Karpas-422 (cell line): ENCODE measurements around the gene DNAJB11. TPM values are rescaled to one million over a fixed set of nuclear protein-coding genes. Genes with fewer than 3 reads are reported as not detected.

Experiments
- DNase-seq: peaks from one replicate; pipeline ENCODE4 v3.0.0-alpha.2; 2015
- H2AFZ ChIP-seq: fragments of 200-600 bp; sonication (generic); 2 replicates; pipeline ENCODE4 v1.6.1; 2014; ENCODE audit warnings: antibody characterized with exemption, low read length, mixed read lengths
- H3K27ac ChIP-seq: fragments of 200-600 bp; sonication (generic); 2 replicates; pipeline ENCODE4 v1.5.1; 2014; ENCODE audit warnings: mild to moderate bottlenecking, low read length, moderate library complexity
- H3K27me3 ChIP-seq: fragments of 200-600 bp; sonication (generic); 2 replicates; pipeline ENCODE4 v1.6.1; 2014; ENCODE audit warnings: low read length, mixed read lengths
- H3K36me3 ChIP-seq: fragments of 200-600 bp; sonication (generic); 2 replicates; pipeline ENCODE4 v1.6.1; 2014; ENCODE audit warnings: low read length, mixed read lengths; ENCODE audit not compliant: insufficient read depth
- H3K4me1 ChIP-seq: fragments of 200-600 bp; sonication (generic); 2 replicates; pipeline ENCODE4 v1.6.1; 2014; ENCODE audit warnings: mild to moderate bottlenecking, low read length, mixed read lengths
- H3K4me2 ChIP-seq: fragments of 200-600 bp; sonication (generic); 2 replicates; pipeline ENCODE4 v1.6.1; 2014; ENCODE audit warnings: low read length, low read depth, mild to moderate bottlenecking; ENCODE audit not compliant: poor library complexity, severe bottlenecking
- H3K4me3 ChIP-seq: fragments of 200-600 bp; sonication (generic); 2 replicates; pipeline ENCODE4 v1.5.1; 2014; ENCODE audit warnings: mild to moderate bottlenecking, antibody characterized with exemption, low read length, mixed read lengths
- H3K79me2 ChIP-seq: fragments of 200-600 bp; sonication (generic); 2 replicates; pipeline ENCODE4 v1.6.1; 2014; ENCODE audit warnings: mild to moderate bottlenecking, low read length, mixed read lengths
- H3K9ac ChIP-seq: fragments of 200-600 bp; sonication (generic); 2 replicates; pipeline ENCODE4 v1.6.0; 2014; ENCODE audit warnings: low read length
- H3K9me2 ChIP-seq: fragments of 200-600 bp; sonication (generic), shearing (Covaris generic); replicated peaks from 2 replicates; pipeline ENCODE4 v1.6.0; 2014; ENCODE audit warnings: mild to moderate bottlenecking, low read length, moderate library complexity; ENCODE audit not compliant: insufficient read depth
- H3K9me3 ChIP-seq: fragments of 300-700, 200-600 bp; sonication (generic); 2 replicates; pipeline ENCODE4 v1.6.1; 2014; ENCODE audit warnings: low read length, mixed read lengths
- H4K20me1 ChIP-seq: fragments of 200-600 bp; sonication (generic); 2 replicates; pipeline ENCODE4 v1.6.1; 2014; ENCODE audit warnings: mild to moderate bottlenecking, antibody characterized with exemption, low read length, low read depth; ENCODE audit not compliant: insufficient read depth
- total RNA-seq: library from RNA; depleted of rRNA; stranded (reverse); fragments of >200 nt; shearing (Covaris generic); gene quantifications from 2 replicates; pipeline ENCODE4 v1.2.3, GENCODE V29; 2014; ENCODE audit warnings: low replicate concordance

DNAJB11 gene
- total RNA-seq, 1 experiment from 2014 or later: 103 TPM

GRCh38 chr3:186593862-186594261, 23.3 kb downstream of the DNAJB11 start:
- Histone ChIP-seq H3K27ac (no peak overlapping the region), H3K9ac (no peak overlapping the region), H3K4me3 (no peak overlapping the region), H3K9me2 (no peaks in the 10 kb centered on the region), H2AFZ (no peak overlapping the region), H3K4me2 (no peak overlapping the region), H4K20me1 (no peaks in the 10 kb centered on the region), H3K79me2 (no peaks in the 10 kb centered on the region), H3K9me3 (no peaks in the 10 kb centered on the region), H3K4me1 (no peaks in the 10 kb centered on the region; the same call in 1 of the 2 replicates), H3K36me3 (no peaks in the 10 kb centered on the region), H3K27me3 (no peaks in the 10 kb centered on the region)
- no peak for DNase-seq

DNA sequence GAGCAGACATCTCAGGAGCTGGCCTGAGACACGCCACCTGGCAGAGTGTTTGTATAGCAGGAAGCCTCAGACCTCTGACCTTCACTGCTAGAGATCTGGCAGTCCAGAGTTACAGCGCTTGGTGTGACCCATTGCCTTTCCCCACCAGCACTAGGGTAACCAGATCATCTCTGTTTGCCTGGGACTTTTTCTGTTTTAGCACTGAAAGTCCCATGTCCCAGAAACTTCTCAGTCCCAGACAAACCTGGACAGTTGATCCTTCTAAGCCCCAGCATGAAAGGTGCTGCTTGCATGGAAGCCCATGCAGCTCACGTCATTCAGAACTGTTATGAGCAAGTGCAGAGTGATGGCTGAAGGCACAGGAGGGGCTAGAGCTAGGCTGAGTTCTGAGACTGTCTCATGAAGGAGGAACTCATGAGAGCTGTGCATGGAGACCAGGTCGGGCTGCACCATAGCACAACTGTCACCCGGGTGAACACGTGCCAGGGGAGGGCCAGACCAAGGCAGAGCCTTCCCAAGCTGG, 24.1 kb downstream of the DNAJB11 start:
- Histone ChIP-seq H3K9ac (no peak overlapping the region), H3K36me3 (no peaks in the 10 kb centered on the region)

GRCh38 chr3:186596568-186597287, 26.2 kb downstream of the DNAJB11 start:
- Histone ChIP-seq H3K4me1 (no peaks in the 10 kb centered on the region; the same call in 1 of the 2 replicates), H2AFZ (no peak overlapping the region)
- no peak for DNase-seq

More for the DNA sequence above, 24.1 kb downstream of the DNAJB11 start:
- Histone ChIP-seq H3K4me2 (no peak overlapping the region), H3K4me3 (no peak overlapping the region), H3K27me3 (no peaks in the 10 kb centered on the region), H2AFZ (0 out of 2 replicates have a peak overlapping the region, but pooled peaks have one; percentile 58), H4K20me1 (no peaks in the 10 kb centered on the region), H3K4me1 (no peaks in the 10 kb centered on the region; the same call in 1 of the 2 replicates), H3K9me3 (no peaks in the 10 kb centered on the region), H3K9me2 (no peaks in the 10 kb centered on the region), H3K79me2 (no peaks in the 10 kb centered on the region), H3K27ac (no peak overlapping the region)
- DNase-seq: no peak

GRCh38 chr3:186598108-186598784, 27.7 kb downstream of the DNAJB11 start:
- Histone ChIP-seq H3K36me3 (no peaks in the 10 kb centered on the region), H3K4me3 (no peak overlapping the region), H3K9me3 (no peaks in the 10 kb centered on the region), H2AFZ (no peak overlapping the region), H4K20me1 (no peaks in the 10 kb centered on the region), H3K79me2 (no peaks in the 10 kb centered on the region), H3K9me2 (no peaks in the 10 kb centered on the region), H3K27me3 (no peaks in the 10 kb centered on the region), H3K27ac (no peak overlapping the region), H3K9ac (no peak overlapping the region), H3K4me2 (no peak overlapping the region), H3K4me1 (no peaks in the 10 kb centered on the region; the same call in 1 of the 2 replicates)
- no peak for DNase-seq

More at GRCh38 chr3:186596568-186597287, 26.2 kb downstream of the DNAJB11 start:
- Histone ChIP-seq H3K9me3 (no peaks in the 10 kb centered on the region), H3K4me2 (no peak overlapping the region), H3K9ac (no peak overlapping the region), H3K27ac (no peak overlapping the region), H3K79me2 (no peaks in the 10 kb centered on the region), H3K9me2 (no peaks in the 10 kb centered on the region), H3K4me3 (no peak overlapping the region), H3K27me3 (no peaks in the 10 kb centered on the region), H4K20me1 (no peaks in the 10 kb centered on the region), H3K36me3 (no peaks in the 10 kb centered on the region)

DNA sequence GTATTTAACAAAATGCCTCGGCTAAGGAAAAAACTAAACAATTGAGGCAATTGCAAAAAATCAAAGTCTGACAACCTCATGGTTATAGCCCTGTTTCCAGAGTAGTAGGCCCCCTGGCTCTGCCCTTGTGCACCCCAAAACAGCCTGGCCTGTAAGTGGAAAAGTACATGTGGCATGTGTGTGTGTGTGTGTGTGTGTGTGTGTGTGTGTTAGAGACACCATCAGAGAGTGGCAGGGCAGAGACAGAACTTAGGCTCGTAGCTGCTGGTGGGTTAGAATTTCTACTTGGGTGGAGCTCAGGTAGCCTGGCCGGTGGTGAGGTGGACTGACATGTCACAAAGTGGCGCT, 28.2 kb downstream of the DNAJB11 start:
- no peaks in the 10 kb centered on the region for H3K36me3 ChIP-seq
- H3K4me2 ChIP-seq: no peak overlapping the region
- no peaks in the 10 kb centered on the region for H3K9me2 ChIP-seq
- H3K79me2 ChIP-seq: no peaks in the 10 kb centered on the region
- no peaks in the 10 kb centered on the region for H4K20me1 ChIP-seq
- DNase-seq: no peak
- H2AFZ ChIP-seq: no peak overlapping the region
- no peaks in the 10 kb centered on the region for H3K9me3 ChIP-seq
- H3K4me1 ChIP-seq: no peaks in the 10 kb centered on the region; the same call in 1 of the 2 replicates
- no peak overlapping the region for H3K9ac ChIP-seq
- H3K27ac ChIP-seq: no peak overlapping the region
- H3K27me3 ChIP-seq: no peaks in the 10 kb centered on the region
- no peak overlapping the region for H3K4me3 ChIP-seq

GRCh38 chr3:186599142-186599784, 28.7 kb downstream of the DNAJB11 start:
- Histone ChIP-seq H3K4me3 (no peak overlapping the region), H3K4me2 (no peak overlapping the region), H3K9ac (no peak overlapping the region), H4K20me1 (no peaks in the 10 kb centered on the region), H3K9me3 (no peaks in the 10 kb centered on the region), H3K27me3 (no peaks in the 10 kb centered on the region), H3K27ac (no peak overlapping the region), H3K4me1 (no peaks in the 10 kb centered on the region; the same call in 1 of the 2 replicates), H2AFZ (no peak overlapping the region), H3K79me2 (no peaks in the 10 kb centered on the region), H3K9me2 (no peaks in the 10 kb centered on the region), H3K36me3 (no peaks in the 10 kb centered on the region)
- no peak for DNase-seq

GRCh38 chr3:186599785-186600166, 29.3 kb downstream of the DNAJB11 start:
- Histone ChIP-seq H3K79me2 (no peaks in the 10 kb centered on the region), H3K4me2 (no peak overlapping the region), H3K4me3 (no peak overlapping the region), H3K4me1 (no peaks in the 10 kb centered on the region; the same call in 1 of the 2 replicates), H3K27me3 (no peaks in the 10 kb centered on the region), H3K36me3 (no peaks in the 10 kb centered on the region), H3K9ac (no peak overlapping the region), H3K9me3 (no peaks in the 10 kb centered on the region), H2AFZ (no peak overlapping the region), H3K9me2 (no peaks in the 10 kb centered on the region), H4K20me1 (no peaks in the 10 kb centered on the region), H3K27ac (no peak overlapping the region)
- DNase-seq: no peak

GRCh38 chr3:186600896-186601295, 30.4 kb downstream of the DNAJB11 start:
- DNase-seq: no peak
- H3K36me3 ChIP-seq: no peaks in the 10 kb centered on the region
- no peak overlapping the region for H3K27ac ChIP-seq
- no peaks in the 10 kb centered on the region for H4K20me1 ChIP-seq
- no peaks in the 10 kb centered on the region for H3K9me2 ChIP-seq
- H3K27me3 ChIP-seq: no peaks in the 10 kb centered on the region
- no peak overlapping the region for H3K4me2 ChIP-seq
- no peak overlapping the region for H3K9ac ChIP-seq
- H3K4me3 ChIP-seq: no peak overlapping the region
- H3K4me1 ChIP-seq: no peaks in the 10 kb centered on the region
- H3K9me3 ChIP-seq: no peaks in the 10 kb centered on the region
- H3K79me2 ChIP-seq: no peaks in the 10 kb centered on the region
- H2AFZ ChIP-seq: no peak overlapping the region
